HL-60/S4 treated with retinoic acid at 250 ng/mL for 4 days and 3 days (cell line): ENCODE data around the gene CHERP.

Source experiments
- in situ Hi-C: fragments of 300-500 bp; cut with MboI; formaldehyde crosslinking; loops from 2 replicates; pipeline ENCODE4 v1.7.0; 2022; ENCODE audit warnings: low sequenced_read_pairs

CHERP gene

GRCh38 chr19:16542045-16542909, at the start of gene CHERP:
Gene CHERP (minus strand): TSS chr19:16542437. CDS start chr19:16542378, 59 bp downstream.
- in situ Hi-C loops = no loop called here

GRCh38 chr19:16590876-16591802, 48.9 kb upstream of the CHERP start:
- in situ Hi-C loops = no loop called here

- in situ Hi-C loops = no loop called here
These were observed 47.7 kb upstream of the CHERP start for GRCh38 chr19:16589917-16590316.

GRCh38 chr19:16588824-16589577, 46.8 kb upstream of the CHERP start:
- in situ Hi-C loops = no loop called here

- in situ Hi-C loops = no loop called here
These were observed 45.9 kb upstream of the CHERP start for GRCh38 chr19:16587833-16588823.

GRCh38 chr19:16586991-16587832, 45.0 kb upstream of the CHERP start:
- in situ Hi-C loops = no loop called here

GRCh38 chr19:16586477-16586871, 44.2 kb upstream of the CHERP start:
- in situ Hi-C loops = no loop called here

- in situ Hi-C loops = no loop called here
These were observed 43.7 kb upstream of the CHERP start for GRCh38 chr19:16585808-16586476.

GRCh38 chr19:16585094-16585801, 43.0 kb upstream of the CHERP start:
- in situ Hi-C loops = no loop called here

GRCh38 chr19:16584248-16585093, 42.2 kb upstream of the CHERP start:
- in situ Hi-C loops = no loop called here

- in situ Hi-C loops = no loop called here
These were observed 40.4 kb upstream of the CHERP start for GRCh38 chr19:16582486-16583261.

GRCh38 chr19:16581971-16582343, 39.7 kb upstream of the CHERP start:
- in situ Hi-C loops = no loop called here

- in situ Hi-C loops = no loop called here
These were observed 39.1 kb upstream of the CHERP start for GRCh38 chr19:16581145-16581970.

- in situ Hi-C loops = no loop called here
These were observed 37.1 kb upstream of the CHERP start for GRCh38 chr19:16579381-16579780.

GRCh38 chr19:16577531-16577985, 35.3 kb upstream of the CHERP start:
- in situ Hi-C loops = no loop called here
